SK-N-SH (cell line): ENCODE results near the gene LMBR1. TPM values are rescaled to one million over a fixed set of nuclear protein-coding genes. Genes with fewer than 3 reads are reported as not detected.

Source experiments
- CTCF ChIA-PET: fragments of 300-600, 350-600 bp; formaldehyde crosslinking; extraction: SDS; loops from one replicate; lab custom pipeline; 2021; lab: Yijun Ruan, JAX
- POLR2A ChIA-PET: fragments of 350-600 bp; sonication (Branson Sonifier 250); formaldehyde crosslinking; extraction: SDS; loops from one replicate; lab custom pipeline; 2020; ENCODE audit warnings: antibody characterized with exemption, inconsistent platforms; lab: Yijun Ruan, JAX
- DNase-seq: peaks from one replicate; pipeline ENCODE4 v3.0.0; 2012
- H2AFZ ChIP-seq: fragments of 200-600 bp; sonication (generic); 2 replicates; pipeline ENCODE4 v1.8.1; 2016; ENCODE audit warnings: antibody characterized with exemption, mild to moderate bottlenecking, low read depth
- H3F3A ChIP-seq: fragments of 200-600 bp; sonication (generic); replicated peaks from 2 replicates; pipeline ENCODE3; 2016; ENCODE audit warnings: antibody characterized with exemption, mild to moderate bottlenecking; ENCODE audit not compliant: insufficient read depth
- H3K27ac ChIP-seq, 2 experiments: fragments of 200-500 bp in 1 of 2; fragments of 200-600 bp in 1 of 2; sonication (Bioruptor generic) in 1 of 2; sonication (generic), shearing (Covaris generic) in 1 of 2; 2 replicates each; pipeline versions ENCODE4 v1.5.1 to v1.6.1; 2014 to 2016; ENCODE audit warnings: low read depth in 2 of 2, inconsistent platforms in 1 of 2, low read length in 1 of 2, mild to moderate bottlenecking in 1 of 2, mixed read lengths in 1 of 2
- H3K27me3 ChIP-seq: fragments of 200-600 bp; sonication (generic), shearing (Covaris generic); 2 replicates; pipeline ENCODE4 v1.6.1; 2016; ENCODE audit warnings: mixed run types; ENCODE audit not compliant: insufficient read depth
- H3K36me3 ChIP-seq, 2 experiments: fragments of 200-500 bp in 1 of 2; fragments of 200-600 bp in 1 of 2; sonication (Bioruptor generic) in 1 of 2; sonication (generic) in 1 of 2; replicated peaks in 1 of 2; 2 replicates each; pipeline versions ENCODE3 to v1.5.1; 2014 to 2016; ENCODE audit warnings: low read length in 1 of 2, mild to moderate bottlenecking in 1 of 2; ENCODE audit not compliant: insufficient read depth in 2 of 2, control insufficient read depth in 1 of 2
- H3K4me1 ChIP-seq, 2 experiments: fragments of 200-500 bp in 1 of 2; fragments of 200-600 bp in 1 of 2; sonication (Bioruptor generic) in 1 of 2; sonication (generic), shearing (Covaris generic) in 1 of 2; 2 replicates each; pipeline versions ENCODE4 v1.5.1 to v1.6.1; 2014 to 2016; ENCODE audit warnings: low read depth in 1 of 2, low read length in 1 of 2, mixed run types in 1 of 2; ENCODE audit not compliant: insufficient read depth in 2 of 2, control insufficient read depth in 1 of 2
- H3K4me2 ChIP-seq: fragments of 200-600 bp; sonication (generic), shearing (Covaris generic); 2 replicates; pipeline ENCODE4 v1.6.1; 2017; ENCODE audit warnings: mixed run types
- H3K4me3 ChIP-seq, 2 experiments: fragments of 200-500 bp in 1 of 2; fragments of 200-600 bp in 1 of 2; sonication (Bioruptor generic) in 1 of 2; sonication (generic), shearing (Covaris generic) in 1 of 2; 2 replicates each; pipeline versions ENCODE4 v1.5.1 to v1.8.1; 2014 to 2016; ENCODE audit warnings: low read depth in 2 of 2, inconsistent platforms in 1 of 2, low read length in 1 of 2, mild to moderate bottlenecking in 1 of 2, mixed read lengths in 1 of 2, moderate library complexity in 1 of 2
- H3K79me2 ChIP-seq: fragments of 200-600 bp; sonication (generic); 2 replicates; pipeline ENCODE4 v1.8.1; 2017; ENCODE audit warnings: mild to moderate bottlenecking; ENCODE audit not compliant: insufficient read depth
- H3K9ac ChIP-seq: fragments of 200-600 bp; sonication (generic); 2 replicates; pipeline ENCODE4 v1.6.1; 2017; ENCODE audit warnings: mixed run types
- H3K9me2 ChIP-seq: fragments of 200-600 bp; sonication (generic); 2 replicates; pipeline ENCODE4 v1.6.1; 2017; ENCODE audit warnings: mixed run types
- H3K9me3 ChIP-seq: fragments of 200-600 bp; sonication (generic); 2 replicates; pipeline ENCODE4 v1.6.1; 2017; ENCODE audit warnings: mixed run types, mild to moderate bottlenecking, moderate library complexity
- H4K20me1 ChIP-seq: fragments of 200-600 bp; sonication (generic); 2 replicates; pipeline ENCODE4 v1.6.1; 2017; ENCODE audit warnings: mild to moderate bottlenecking, mixed run types; ENCODE audit not compliant: insufficient read depth
- EZH2phosphoT487 ChIP-seq: fragments of 200-600 bp; sonication (generic); IDR thresholded peaks from 2 replicates; pipeline ENCODE4 v1.6.1; 2017; ENCODE audit warnings: low read depth, mixed run types, mild to moderate bottlenecking, antibody characterized with exemption, moderate library complexity, borderline replicate concordance
- FOXJ3 ChIP-seq: sonication (generic); formaldehyde crosslinking; IDR thresholded peaks from 2 replicates; pipeline ENCODE4 v1.5.1; 2020; ENCODE audit warnings: mild to moderate bottlenecking, missing genetic modification reagents
- GABPA ChIP-seq: IDR thresholded peaks from 2 replicates; pipeline ENCODE4 v1.4.0; 2012; ENCODE audit warnings: low read depth, mild to moderate bottlenecking
- JUND ChIP-seq: IDR thresholded peaks from 2 replicates; pipeline ENCODE4 v1.4.0; 2012
- MEF2A ChIP-seq: IDR thresholded peaks from 2 replicates; pipeline ENCODE4 v1.4.0; 2012; ENCODE audit warnings: low read depth, borderline replicate concordance
- MXI1 ChIP-seq: IDR thresholded peaks from 2 replicates; pipeline ENCODE4 v1.6.1; 2012; ENCODE audit warnings: mild to moderate bottlenecking, low read depth, low read length, improper control_type of control experiment
- NRF1 ChIP-seq: IDR thresholded peaks from 2 replicates; pipeline ENCODE4 v1.6.1; 2012; ENCODE audit warnings: low read depth, mild to moderate bottlenecking, low read length
- POLR2AphosphoS5 ChIP-seq: IDR thresholded peaks from 2 replicates; pipeline ENCODE4 v1.6.1; 2012; ENCODE audit warnings: low read depth, low read length
- RAD21 ChIP-seq: IDR thresholded peaks from 2 replicates; pipeline ENCODE4 v1.6.1; 2012; ENCODE audit warnings: mild to moderate bottlenecking, low read length
- RCOR1 ChIP-seq: fragments of 150-350 bp; IDR thresholded peaks from 2 replicates; pipeline ENCODE4 v1.6.1; 2017; ENCODE audit warnings: antibody characterized with exemption, low read length
- TEAD4 ChIP-seq: IDR thresholded peaks from 2 replicates; pipeline ENCODE4 v1.4.0; 2012; ENCODE audit warnings: mild to moderate bottlenecking, borderline replicate concordance; ENCODE audit not compliant: insufficient read depth
- WGBS: methylation state at CpG from one replicate; pipeline ENCODE4 v1.1.6; 2017; ENCODE audit warnings: low lambda C conversion rate; 5-methylcytosine and 5-hydroxymethylcytosine counted together
- polyA plus RNA-seq, 3 experiments: library from polyadenylated mRNA; depleted of rRNA; stranded (reverse); fragments of >200 nt; gene quantifications; 2 replicates each; pipeline ENCODE4 v1.2.3, GENCODE V29; 2012
- TF ChIP-seq, protein P1 (sequence below): IDR thresholded peaks from 2 replicates; pipeline ENCODE4; 2012
- TF ChIP-seq, protein P2 (sequence below): IDR thresholded peaks from 2 replicates; pipeline ENCODE4 v1.6.1; 2012; ENCODE audit warnings: mild to moderate bottlenecking, low read depth, low read length, moderate library complexity
- TF ChIP-seq, protein P3 (sequence below): fragments of 200-600 bp; sonication (generic); IDR thresholded peaks from 2 replicates; pipeline ENCODE4 v1.6.1; 2017; ENCODE audit warnings: antibody characterized with exemption, mild to moderate bottlenecking, moderate library complexity

The LMBR1 gene
- polyA plus RNA-seq, 1 of the 3 experiments (the other 2 are of a cell fraction): 24.6 TPM

DNA sequence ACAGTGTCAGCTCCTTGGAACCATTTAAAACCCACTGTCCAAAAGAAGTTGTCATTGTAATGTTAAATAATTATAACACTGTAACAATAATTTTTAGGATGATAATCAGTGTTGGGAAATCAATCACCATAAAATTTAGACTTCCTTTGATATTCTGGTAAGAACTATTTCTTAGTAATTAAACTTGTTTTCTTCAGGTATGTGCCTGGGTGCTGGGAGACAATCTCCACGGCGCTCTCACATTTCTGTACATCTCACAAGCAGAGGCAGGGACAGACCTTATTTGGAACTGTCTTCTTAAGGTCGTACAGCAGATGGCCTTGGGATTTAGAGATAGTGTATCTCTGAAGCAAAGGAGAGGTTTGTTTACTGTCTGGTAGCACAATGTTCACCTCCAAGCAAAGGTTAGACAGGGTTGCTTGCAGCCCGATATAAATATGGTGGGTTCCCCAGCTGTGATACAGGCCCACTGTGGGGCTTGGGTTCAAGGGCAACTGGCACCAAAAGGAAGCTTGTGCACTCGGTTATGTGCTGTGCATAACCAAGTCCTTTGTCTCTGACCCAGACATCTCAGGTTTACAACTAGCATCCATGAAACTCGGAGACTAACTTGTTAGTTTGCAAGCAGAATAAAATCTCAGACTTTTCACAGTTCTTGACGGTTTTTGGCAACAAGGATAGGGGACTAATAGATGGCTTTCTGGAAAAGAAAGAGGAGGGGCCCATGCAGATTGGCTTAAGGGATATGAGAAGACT is 126.9 kb downstream of the LMBR1 start:
- no peak for TF ChIP-seq FOXJ3 (CRISPR knock-in tag)
- TF ChIP-seq MEF2A: no peak
- TF ChIP-seq RCOR1: no peak
- TF ChIP-seq, protein P1, sequence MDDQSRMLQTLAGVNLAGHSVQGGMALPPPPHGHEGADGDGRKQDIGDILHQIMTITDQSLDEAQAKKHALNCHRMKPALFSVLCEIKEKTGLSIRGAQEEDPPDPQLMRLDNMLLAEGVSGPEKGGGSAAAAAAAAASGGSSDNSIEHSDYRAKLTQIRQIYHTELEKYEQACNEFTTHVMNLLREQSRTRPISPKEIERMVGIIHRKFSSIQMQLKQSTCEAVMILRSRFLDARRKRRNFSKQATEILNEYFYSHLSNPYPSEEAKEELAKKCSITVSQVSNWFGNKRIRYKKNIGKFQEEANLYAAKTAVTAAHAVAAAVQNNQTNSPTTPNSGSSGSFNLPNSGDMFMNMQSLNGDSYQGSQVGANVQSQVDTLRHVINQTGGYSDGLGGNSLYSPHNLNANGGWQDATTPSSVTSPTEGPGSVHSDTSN: no peak
- no peak for TF ChIP-seq TEAD4
- no peak for TF ChIP-seq MXI1
- TF ChIP-seq, protein P2, sequence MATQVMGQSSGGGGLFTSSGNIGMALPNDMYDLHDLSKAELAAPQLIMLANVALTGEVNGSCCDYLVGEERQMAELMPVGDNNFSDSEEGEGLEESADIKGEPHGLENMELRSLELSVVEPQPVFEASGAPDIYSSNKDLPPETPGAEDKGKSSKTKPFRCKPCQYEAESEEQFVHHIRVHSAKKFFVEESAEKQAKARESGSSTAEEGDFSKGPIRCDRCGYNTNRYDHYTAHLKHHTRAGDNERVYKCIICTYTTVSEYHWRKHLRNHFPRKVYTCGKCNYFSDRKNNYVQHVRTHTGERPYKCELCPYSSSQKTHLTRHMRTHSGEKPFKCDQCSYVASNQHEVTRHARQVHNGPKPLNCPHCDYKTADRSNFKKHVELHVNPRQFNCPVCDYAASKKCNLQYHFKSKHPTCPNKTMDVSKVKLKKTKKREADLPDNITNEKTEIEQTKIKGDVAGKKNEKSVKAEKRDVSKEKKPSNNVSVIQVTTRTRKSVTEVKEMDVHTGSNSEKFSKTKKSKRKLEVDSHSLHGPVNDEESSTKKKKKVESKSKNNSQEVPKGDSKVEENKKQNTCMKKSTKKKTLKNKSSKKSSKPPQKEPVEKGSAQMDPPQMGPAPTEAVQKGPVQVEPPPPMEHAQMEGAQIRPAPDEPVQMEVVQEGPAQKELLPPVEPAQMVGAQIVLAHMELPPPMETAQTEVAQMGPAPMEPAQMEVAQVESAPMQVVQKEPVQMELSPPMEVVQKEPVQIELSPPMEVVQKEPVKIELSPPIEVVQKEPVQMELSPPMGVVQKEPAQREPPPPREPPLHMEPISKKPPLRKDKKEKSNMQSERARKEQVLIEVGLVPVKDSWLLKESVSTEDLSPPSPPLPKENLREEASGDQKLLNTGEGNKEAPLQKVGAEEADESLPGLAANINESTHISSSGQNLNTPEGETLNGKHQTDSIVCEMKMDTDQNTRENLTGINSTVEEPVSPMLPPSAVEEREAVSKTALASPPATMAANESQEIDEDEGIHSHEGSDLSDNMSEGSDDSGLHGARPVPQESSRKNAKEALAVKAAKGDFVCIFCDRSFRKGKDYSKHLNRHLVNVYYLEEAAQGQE: no peak
- no peak for TF ChIP-seq JUND
- no peak for TF ChIP-seq RAD21
- no peak for TF ChIP-seq POLR2AphosphoS5
- Histone ChIP-seq H3K9me3 (no peaks in the 10 kb centered on the region; the same call in 1 of the 2 replicates), H3K79me2 (no peaks in the 10 kb centered on the region), H3F3A (peaks cover 7% of the 10 kb centered on the region), H3K4me1 (peaks cover 0 to 15% of the 10 kb centered on the region in 2 experiments; a peak in 2 of 4 replicates), H3K27me3 (no peaks in the 10 kb centered on the region), H3K9me2 (no peaks in the 10 kb centered on the region), H3K4me2 (no peak overlapping the region), H2AFZ (no peak overlapping the region), H3K36me3 (peaks cover 11 to 12% of the 10 kb centered on the region in 2 experiments), H4K20me1 (no peaks in the 10 kb centered on the region; the same call in none of the 2 replicates), H3K9ac (no peak overlapping the region), H3K27ac (peak overlapping the region in 1 of 2 experiments; percentile 7; a peak in 1 of 4 replicates), H3K4me3 (no peak overlapping the region)
- no peak for DNase-seq
- ChIA-PET POLR2A (no interaction called here), CTCF (interaction anchor here (1.4 to 3.7 kb wide), 6 partner anchors 9 to 125 kb away, joined by 3 to 25 read pairs (median 9); no protein-coding TSS in a partner anchor)
- 92% methylated on average over 7 of the region's 7 CpGs for WGBS

DNA sequence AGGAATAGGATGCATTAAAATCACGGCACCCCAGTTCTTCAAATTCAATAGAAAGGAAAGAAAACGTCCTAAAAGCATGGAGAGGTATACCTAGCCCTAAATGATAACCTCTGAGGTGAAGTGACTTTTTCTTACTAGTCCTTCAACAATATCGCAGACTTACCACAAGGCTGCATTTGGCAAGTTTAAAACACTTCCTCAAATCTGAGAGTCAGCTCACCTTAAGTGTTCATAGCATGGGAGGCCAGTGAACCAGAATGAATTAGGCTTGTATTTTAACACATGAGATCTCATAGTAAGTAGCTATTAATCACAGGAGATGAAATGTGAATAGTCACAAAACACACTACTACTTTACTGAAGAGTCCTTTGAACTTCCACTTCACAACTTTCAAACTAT is 128.2 kb downstream of the LMBR1 start:
- Histone ChIP-seq H3F3A (peaks cover 7% of the 10 kb centered on the region), H3K9me3 (no peaks in the 10 kb centered on the region; the same call in 1 of the 2 replicates), H3K79me2 (no peaks in the 10 kb centered on the region), H3K4me3 (no peak overlapping the region), H4K20me1 (no peaks in the 10 kb centered on the region; the same call in none of the 2 replicates), H3K27me3 (no peaks in the 10 kb centered on the region), H3K9ac (no peak overlapping the region), H3K4me1 (peaks cover 0 to 15% of the 10 kb centered on the region in 2 experiments; a peak in 2 of 4 replicates), H2AFZ (no peak overlapping the region), H3K4me2 (no peak overlapping the region), H3K9me2 (no peaks in the 10 kb centered on the region), H3K36me3 (peaks cover 17 to 19% of the 10 kb centered on the region in 2 experiments), H3K27ac (peak overlapping the region in 1 of 2 experiments; percentile 41; a peak in 1 of 4 replicates)
- CTCF ChIA-PET: interaction anchor here (1.4 to 3.7 kb wide), 8 partner anchors 8 to 961 kb away, joined by 3 to 25 read pairs (median 10); no protein-coding TSS in a partner anchor
- POLR2A ChIA-PET: no interaction called here
- no peak for DNase-seq
- WGBS: 88% methylated on average over 3 of the region's 3 CpGs
- TF ChIP-seq FOXJ3 (CRISPR knock-in tag): no peak
- no peak for TF ChIP-seq GABPA
- no peak for TF ChIP-seq EZH2phosphoT487
- no peak for TF ChIP-seq NRF1
- TF ChIP-seq, protein P3, sequence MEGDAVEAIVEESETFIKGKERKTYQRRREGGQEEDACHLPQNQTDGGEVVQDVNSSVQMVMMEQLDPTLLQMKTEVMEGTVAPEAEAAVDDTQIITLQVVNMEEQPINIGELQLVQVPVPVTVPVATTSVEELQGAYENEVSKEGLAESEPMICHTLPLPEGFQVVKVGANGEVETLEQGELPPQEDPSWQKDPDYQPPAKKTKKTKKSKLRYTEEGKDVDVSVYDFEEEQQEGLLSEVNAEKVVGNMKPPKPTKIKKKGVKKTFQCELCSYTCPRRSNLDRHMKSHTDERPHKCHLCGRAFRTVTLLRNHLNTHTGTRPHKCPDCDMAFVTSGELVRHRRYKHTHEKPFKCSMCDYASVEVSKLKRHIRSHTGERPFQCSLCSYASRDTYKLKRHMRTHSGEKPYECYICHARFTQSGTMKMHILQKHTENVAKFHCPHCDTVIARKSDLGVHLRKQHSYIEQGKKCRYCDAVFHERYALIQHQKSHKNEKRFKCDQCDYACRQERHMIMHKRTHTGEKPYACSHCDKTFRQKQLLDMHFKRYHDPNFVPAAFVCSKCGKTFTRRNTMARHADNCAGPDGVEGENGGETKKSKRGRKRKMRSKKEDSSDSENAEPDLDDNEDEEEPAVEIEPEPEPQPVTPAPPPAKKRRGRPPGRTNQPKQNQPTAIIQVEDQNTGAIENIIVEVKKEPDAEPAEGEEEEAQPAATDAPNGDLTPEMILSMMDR: no peak
- TF ChIP-seq, protein P2: no peak
- no peak for TF ChIP-seq RAD21
- no peak for TF ChIP-seq RCOR1
- TF ChIP-seq TEAD4: no peak
